Skeletal muscle satellite cell (primary cell): ENCODE results near the gene RBM27.
"Not testable (repeated sequence)": the region's sequence is repeated elsewhere in the genome, so short reads cannot be mapped to it uniquely, and the experiment has no call there.

ENCODE experiments used
- H3K27me3 ChIP-seq: 2 replicates; pipeline ENCODE4 v1.7.0; 2013; ENCODE audit warnings: low read length; ENCODE audit not compliant: control insufficient read depth, insufficient read depth
- H3K36me3 ChIP-seq: 2 replicates; pipeline ENCODE4 v1.7.0; 2013; ENCODE audit warnings: mild to moderate bottlenecking, control low read depth, low read length; ENCODE audit not compliant: insufficient read depth
- H3K4me1 ChIP-seq: 2 replicates; pipeline ENCODE4 v1.7.0; 2013; ENCODE audit warnings: low read length; ENCODE audit not compliant: control insufficient read depth, insufficient read depth
- H3K4me2 ChIP-seq: 2 replicates; pipeline ENCODE4 v1.7.0; 2013; ENCODE audit warnings: mild to moderate bottlenecking, low read length
- H3K4me3 ChIP-seq: 2 replicates; pipeline ENCODE4 v1.7.0; 2013; ENCODE audit warnings: low read length
- H3K9ac ChIP-seq: 2 replicates; pipeline ENCODE4 v1.7.0; 2013; ENCODE audit warnings: mild to moderate bottlenecking, low read depth, low read length, moderate library complexity
- H3K9me3 ChIP-seq: replicated peaks from 2 replicates; pipeline ENCODE4 v1.7.0; 2013; ENCODE audit warnings: mild to moderate bottlenecking, control low read depth, low read length

The RBM27 gene

DNA sequence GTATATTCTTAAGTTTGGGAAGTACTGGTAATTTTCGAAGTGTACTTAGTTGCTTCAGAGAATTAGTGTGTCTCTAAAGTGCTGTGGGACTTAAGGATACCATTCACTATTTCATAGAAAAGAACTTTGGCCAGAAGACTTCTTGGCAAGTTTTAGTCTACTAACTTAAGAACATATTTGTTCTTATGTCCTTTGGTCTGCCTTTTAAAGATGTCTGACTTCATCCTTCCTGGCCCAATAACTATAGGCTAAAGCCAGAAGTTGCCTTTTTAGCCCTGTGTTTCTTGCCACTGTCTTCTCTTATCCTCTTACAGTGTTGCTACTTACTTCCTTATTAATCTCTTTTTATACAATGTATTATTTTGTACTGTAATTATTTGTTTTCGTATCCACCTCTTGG, 6.3 kb downstream of the RBM27 start:
- Histone ChIP-seq H3K9me3 (no peaks in the 10 kb centered on the region), H3K4me2 (no peak overlapping the region), H3K36me3 (no peaks in the 10 kb centered on the region), H3K4me3 (no peak overlapping the region), H3K27me3 (no peaks in the 10 kb centered on the region), H3K4me1 (peaks cover 25% of the 10 kb centered on the region), H3K9ac (no peak overlapping the region)

DNA sequence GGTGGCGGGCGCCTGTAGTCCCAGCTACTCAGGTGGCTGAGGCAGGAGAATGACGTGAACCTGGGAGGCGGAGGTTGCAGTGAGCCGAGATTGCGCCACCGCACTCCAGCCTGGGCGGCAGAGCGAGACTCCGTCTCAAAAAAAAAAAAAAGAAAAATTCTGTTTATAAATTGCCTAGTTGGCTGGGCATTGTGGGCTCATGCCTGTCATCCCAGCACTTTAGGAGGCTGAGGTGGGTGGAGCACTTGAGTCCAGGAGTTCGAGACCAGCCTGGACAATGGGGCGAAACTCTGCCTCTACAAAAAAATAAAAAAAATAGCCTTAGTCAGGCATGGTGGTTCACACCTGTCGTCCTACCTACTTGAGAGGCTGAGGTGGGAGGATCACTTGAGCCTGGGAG, 7.4 kb downstream of the RBM27 start:
- peaks cover 18% of the 10 kb centered on the region for H3K4me1 ChIP-seq
- not testable (repeated sequence) for H3K27me3 ChIP-seq, H3K4me2 ChIP-seq, H3K36me3 ChIP-seq, H3K9ac ChIP-seq, H3K4me3 ChIP-seq, H3K9me3 ChIP-seq

DNA sequence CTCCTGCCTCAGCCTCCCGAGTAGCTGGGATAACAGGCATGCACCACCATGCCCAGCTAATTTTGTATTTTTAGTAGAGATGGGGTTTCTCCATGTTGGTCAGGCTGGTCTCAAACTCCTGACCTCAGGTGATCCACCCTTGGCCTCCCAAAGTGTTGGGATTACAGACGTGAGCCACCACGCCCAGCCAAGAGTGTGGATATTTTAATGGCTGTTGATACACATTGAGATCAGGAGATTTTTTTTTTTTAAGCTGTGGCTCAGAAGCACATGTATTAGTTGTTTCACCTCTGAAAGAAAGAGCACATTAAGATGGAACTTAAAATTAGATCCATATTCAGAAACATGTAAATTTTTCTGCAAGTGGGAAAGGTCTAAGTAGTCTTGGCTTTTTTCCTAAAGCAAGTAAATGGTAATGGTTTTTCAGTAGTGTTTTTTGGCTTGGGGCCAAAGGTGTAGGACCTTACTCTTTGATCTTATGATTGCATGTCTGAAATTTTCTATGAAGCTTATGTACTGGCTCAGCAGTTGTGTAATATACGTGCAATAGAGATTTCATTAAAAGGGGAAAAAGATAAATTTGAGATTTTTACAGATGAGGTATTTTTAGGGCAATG, 9.9 kb downstream of the RBM27 start:
- no peaks in the 10 kb centered on the region for H3K36me3 ChIP-seq
- H3K9me3 ChIP-seq = no peaks in the 10 kb centered on the region
- no peak overlapping the region for H3K4me2 ChIP-seq
- peaks cover 16% of the 10 kb centered on the region for H3K4me1 ChIP-seq
- H3K27me3 ChIP-seq = no peaks in the 10 kb centered on the region
- no peak overlapping the region for H3K4me3 ChIP-seq
- no peak overlapping the region for H3K9ac ChIP-seq

DNA sequence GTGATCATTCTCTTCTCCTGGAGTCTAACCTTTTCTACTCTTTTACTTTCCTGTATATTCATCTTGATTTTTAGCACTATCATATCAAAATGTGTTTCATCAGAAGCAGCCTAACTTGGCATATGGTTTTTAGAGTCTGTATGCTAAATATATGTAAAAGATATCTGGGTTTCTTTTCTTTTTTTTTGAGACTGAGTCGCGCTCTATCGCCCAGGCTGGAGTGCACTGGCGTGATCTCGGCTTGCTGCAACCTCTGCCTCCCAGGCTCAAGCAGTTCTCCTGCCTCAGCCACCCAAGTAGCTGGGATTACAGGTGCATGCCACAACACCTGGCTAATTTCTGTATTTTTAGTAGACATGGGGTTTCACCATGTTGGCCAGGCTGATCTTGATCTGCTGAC, 11.5 kb downstream of the RBM27 start:
- H3K27me3 ChIP-seq, H3K4me3 ChIP-seq, H3K9ac ChIP-seq, H3K4me2 ChIP-seq, H3K36me3 ChIP-seq, H3K4me1 ChIP-seq, H3K9me3 ChIP-seq: not testable (repeated sequence)

DNA sequence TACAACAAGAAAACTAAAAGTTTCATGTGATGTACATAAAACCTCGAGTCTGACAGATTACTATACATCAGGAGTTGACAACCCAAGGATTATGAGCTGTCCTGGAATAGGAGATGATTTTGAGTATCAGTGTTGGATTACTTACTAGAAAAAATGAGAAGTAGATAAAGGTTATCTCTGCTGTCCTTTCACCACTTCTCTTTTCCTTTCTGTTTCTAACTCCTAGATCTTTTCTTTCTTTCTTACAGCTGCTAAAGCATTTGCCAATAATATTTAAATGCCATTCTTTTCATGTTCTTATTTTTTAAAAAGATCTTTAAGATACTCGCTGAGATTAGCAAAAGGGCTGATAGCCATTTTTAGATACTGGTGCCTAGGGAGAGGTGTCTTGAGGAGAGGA, 14.8 kb downstream of the RBM27 start:
- Histone ChIP-seq H3K4me3 (no peak overlapping the region), H3K4me1 (no peaks in the 10 kb centered on the region), H3K36me3 (peaks cover 12% of the 10 kb centered on the region), H3K9ac (no peak overlapping the region), H3K4me2 (no peak overlapping the region), H3K9me3 (no peaks in the 10 kb centered on the region), H3K27me3 (no peaks in the 10 kb centered on the region)

DNA sequence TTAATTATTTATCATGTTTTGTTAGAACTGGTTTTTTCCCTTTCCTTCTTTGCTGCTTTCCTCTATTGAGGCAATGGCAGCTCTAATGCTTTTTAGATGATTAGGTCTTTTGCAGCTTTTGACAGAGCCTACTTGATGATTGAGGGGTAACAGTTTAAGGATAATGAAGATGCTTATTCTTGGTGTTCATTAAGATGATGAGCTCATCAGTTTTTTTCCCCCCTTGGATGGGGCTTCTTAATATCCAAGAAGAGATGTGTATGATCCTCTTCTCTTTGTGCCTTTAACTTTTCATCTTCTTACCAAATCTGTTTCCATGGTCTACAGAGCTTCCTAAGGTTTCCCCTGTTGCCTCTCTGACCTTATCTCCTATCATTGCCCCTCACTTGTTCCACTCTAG, 15.8 kb downstream of the RBM27 start:
- no peak overlapping the region for H3K4me3 ChIP-seq
- H3K36me3 ChIP-seq = peaks cover 17% of the 10 kb centered on the region
- H3K4me1 ChIP-seq = no peaks in the 10 kb centered on the region
- no peak overlapping the region for H3K9ac ChIP-seq
- H3K27me3 ChIP-seq = no peaks in the 10 kb centered on the region
- H3K4me2 ChIP-seq = no peak overlapping the region
- H3K9me3 ChIP-seq = no peaks in the 10 kb centered on the region

DNA sequence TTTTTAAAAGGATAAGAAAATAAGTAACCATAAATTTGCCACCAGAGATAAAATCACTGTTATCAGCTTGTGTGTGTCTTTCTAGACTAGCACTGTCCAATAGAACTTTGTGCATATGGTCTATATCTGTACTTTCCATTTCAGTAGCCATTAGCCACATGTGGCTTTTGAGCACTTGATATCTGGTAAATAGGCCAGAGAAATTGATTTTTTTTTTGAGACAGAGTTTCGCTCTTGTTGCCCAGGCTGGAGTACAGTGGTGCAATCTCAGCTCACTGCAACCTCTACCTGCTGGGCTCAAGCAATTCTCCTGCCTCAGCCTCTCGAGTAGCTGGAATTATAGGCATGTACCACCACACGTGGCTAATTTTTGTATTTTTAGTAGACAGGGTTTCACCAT, 17.8 kb downstream of the RBM27 start:
- Histone ChIP-seq H3K27me3 (no peaks in the 10 kb centered on the region), H3K9me3 (no peaks in the 10 kb centered on the region), H3K4me1 (no peaks in the 10 kb centered on the region), H3K4me2 (no peak overlapping the region), H3K9ac (no peak overlapping the region), H3K36me3 (peaks cover 17% of the 10 kb centered on the region), H3K4me3 (no peak overlapping the region)

DNA sequence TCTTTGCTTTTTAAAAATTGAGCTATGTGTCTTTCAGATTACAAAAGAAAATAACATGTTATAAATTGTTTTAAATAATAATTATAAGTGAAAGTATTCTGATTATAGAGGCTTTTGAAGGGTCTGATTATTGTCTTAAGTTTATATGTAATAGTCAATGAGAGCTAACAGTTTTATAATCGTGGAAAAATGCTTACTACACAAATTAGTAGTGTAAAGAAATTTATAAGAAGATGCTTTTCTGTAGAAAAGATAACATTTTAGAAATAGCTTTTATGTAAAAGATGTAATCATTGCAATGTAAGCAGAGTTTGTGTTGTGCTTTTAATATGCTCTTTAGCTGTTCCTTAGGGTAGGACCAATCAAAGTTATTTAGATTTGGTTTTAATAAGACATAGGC, 18.6 kb downstream of the RBM27 start:
- no peaks in the 10 kb centered on the region for H3K9me3 ChIP-seq
- H3K4me1 ChIP-seq = no peaks in the 10 kb centered on the region
- H3K36me3 ChIP-seq = peaks cover 22% of the 10 kb centered on the region
- H3K4me3 ChIP-seq = no peak overlapping the region
- no peak overlapping the region for H3K9ac ChIP-seq
- no peak overlapping the region for H3K4me2 ChIP-seq
- no peaks in the 10 kb centered on the region for H3K27me3 ChIP-seq

DNA sequence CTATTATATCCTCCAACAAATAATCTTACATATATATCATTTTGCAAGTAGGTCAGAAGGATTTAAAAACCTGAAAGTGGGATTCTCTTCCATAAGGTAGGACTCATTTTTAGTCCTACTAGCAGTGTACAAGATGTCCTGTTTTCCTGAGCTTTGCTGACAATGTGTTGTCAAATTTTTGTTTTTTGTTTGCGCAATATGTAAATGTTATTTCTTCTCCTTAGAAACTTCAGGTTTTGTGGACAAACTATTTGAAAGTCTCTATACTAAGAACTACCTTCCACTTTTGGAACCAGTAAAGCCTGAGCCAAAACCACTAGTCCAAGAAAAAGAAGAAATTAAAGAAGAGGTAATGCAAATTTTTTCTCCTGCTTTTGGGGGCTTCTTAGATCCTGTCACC, 19.8 kb downstream of the RBM27 start:
- no peak overlapping the region for H3K4me2 ChIP-seq
- no peaks in the 10 kb centered on the region for H3K4me1 ChIP-seq
- H3K4me3 ChIP-seq = no peak overlapping the region
- H3K9ac ChIP-seq = no peak overlapping the region
- peaks cover 22% of the 10 kb centered on the region for H3K36me3 ChIP-seq
- H3K27me3 ChIP-seq = no peaks in the 10 kb centered on the region
- H3K9me3 ChIP-seq = no peaks in the 10 kb centered on the region

DNA sequence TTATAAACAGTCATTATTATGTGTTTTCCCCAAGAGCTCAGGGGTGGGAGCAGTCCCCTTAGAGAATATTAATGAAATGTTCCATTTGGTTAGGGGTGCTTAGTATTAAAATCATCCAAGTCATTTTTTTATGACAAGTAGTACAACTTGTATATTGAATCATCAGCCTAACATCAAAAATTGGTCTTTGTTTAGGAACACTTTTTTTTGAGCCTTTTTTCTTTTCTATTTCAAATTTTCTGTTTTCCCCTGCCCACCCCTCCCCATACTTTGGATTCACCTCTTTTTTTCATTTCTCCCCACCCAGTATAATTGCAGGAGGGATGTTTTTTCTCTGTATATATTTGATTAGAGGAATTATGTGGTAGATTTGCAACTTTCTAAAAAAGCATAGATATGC, 25.8 kb downstream of the RBM27 start:
- Histone ChIP-seq H3K36me3 (peaks cover 40% of the 10 kb centered on the region), H3K9me3 (no peaks in the 10 kb centered on the region), H3K27me3 (no peaks in the 10 kb centered on the region), H3K9ac (no peak overlapping the region), H3K4me1 (peaks cover 5% of the 10 kb centered on the region), H3K4me2 (no peak overlapping the region), H3K4me3 (no peak overlapping the region)

DNA sequence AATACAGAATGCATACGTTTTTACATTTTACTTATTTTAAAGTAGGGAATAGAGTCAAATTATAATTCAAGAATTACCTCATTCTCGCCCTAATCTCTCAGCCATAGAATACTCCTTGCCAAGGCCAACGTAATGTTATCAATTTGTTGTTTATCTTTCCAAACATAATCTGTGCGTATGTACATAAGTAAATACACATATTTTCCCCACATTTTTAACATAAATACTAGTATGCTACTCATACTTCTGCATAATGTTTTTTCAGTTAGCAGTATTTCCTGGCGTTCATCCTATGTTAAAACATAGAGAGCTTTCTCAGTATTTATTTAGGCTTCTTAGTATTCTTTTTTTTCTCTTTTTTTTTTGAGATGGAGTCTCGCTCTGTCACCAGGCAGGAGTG, 28.8 kb downstream of the RBM27 start:
- H3K36me3 ChIP-seq = peaks cover 43% of the 10 kb centered on the region

DNA sequence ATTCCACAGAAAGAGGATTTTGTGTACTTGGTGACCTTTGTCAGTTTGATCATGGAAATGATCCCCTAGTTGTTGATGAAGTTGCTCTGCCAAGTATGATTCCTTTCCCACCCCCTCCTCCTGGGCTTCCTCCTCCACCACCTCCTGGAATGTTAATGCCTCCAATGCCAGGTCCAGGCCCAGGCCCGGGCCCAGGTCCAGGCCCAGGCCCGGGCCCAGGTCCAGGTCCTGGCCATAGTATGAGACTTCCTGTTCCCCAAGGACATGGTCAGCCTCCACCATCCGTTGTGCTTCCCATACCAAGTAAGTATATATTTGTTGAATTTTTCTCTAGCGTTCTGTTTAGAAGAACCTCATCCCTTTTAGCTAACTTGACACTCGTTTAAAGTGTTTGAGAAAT, 30.0 kb downstream of the RBM27 start:
- Histone ChIP-seq H3K9ac (no peak overlapping the region), H3K4me2 (no peak overlapping the region), H3K4me1 (peaks cover 5% of the 10 kb centered on the region), H3K9me3 (no peaks in the 10 kb centered on the region), H3K36me3 (peaks cover 45% of the 10 kb centered on the region), H3K4me3 (no peak overlapping the region), H3K27me3 (no peaks in the 10 kb centered on the region)

More for the DNA sequence above, 28.8 kb downstream of the RBM27 start:
- Histone ChIP-seq H3K4me3 (no peak overlapping the region), H3K9ac (no peak overlapping the region), H3K27me3 (no peaks in the 10 kb centered on the region), H3K4me2 (no peak overlapping the region), H3K4me1 (peaks cover 5% of the 10 kb centered on the region), H3K9me3 (no peaks in the 10 kb centered on the region)
